GM21529 (cell line): Measurements from ENCODE around the gene CUL5.
"Not testable (repeated sequence)": the region's sequence is repeated elsewhere in the genome, so short reads cannot be mapped to it uniquely, and the experiment has no call there.

Experiments
- ATAC-seq: cut with Tn5 transposase; IDR thresholded peaks from one replicate; pipeline ENCODE4 v1.9.1; 2021; ENCODE audit not compliant: unreplicated experiment

Gene CUL5

GRCh38 chr11:108019870-108020540 is 11.3 kb downstream of the CUL5 start:
- ATAC-seq, result no peak

- peak; percentile 97 for ATAC-seq
Observed at GRCh38 chr11:108025387-108026080, 16.8 kb downstream of the CUL5 start.

GRCh38 chr11:108027057-108027456 is 18.4 kb downstream of the CUL5 start:
- no peak for ATAC-seq

GRCh38 chr11:108028822-108029441 is 20.2 kb downstream of the CUL5 start:
- not testable (repeated sequence) for ATAC-seq

- not testable (repeated sequence) for ATAC-seq
Observed at GRCh38 chr11:108031604-108032003, 22.9 kb downstream of the CUL5 start.

- no peak for ATAC-seq
Observed at GRCh38 chr11:108032800-108033199, 24.1 kb downstream of the CUL5 start.

GRCh38 chr11:108034034-108034433 is 25.3 kb downstream of the CUL5 start:
- ATAC-seq, result no peak

GRCh38 chr11:108034952-108035351 is 26.3 kb downstream of the CUL5 start:
- no peak for ATAC-seq

GRCh38 chr11:108035690-108036089 is 27.0 kb downstream of the CUL5 start:
- ATAC-seq, result no peak

GRCh38 chr11:108037211-108037610 is 28.5 kb downstream of the CUL5 start:
- ATAC-seq, result no peak

GRCh38 chr11:108037636-108038035 is 28.9 kb downstream of the CUL5 start:
- no peak for ATAC-seq

GRCh38 chr11:108048269-108048668 is 39.6 kb downstream of the CUL5 start:
- no peak for ATAC-seq

- ATAC-seq, result no peak
Observed at GRCh38 chr11:108062336-108062735, 53.6 kb downstream of the CUL5 start.

GRCh38 chr11:108063410-108063809 is 54.7 kb downstream of the CUL5 start:
- no peak for ATAC-seq

- no peak for ATAC-seq
Observed at GRCh38 chr11:108069947-108070346, 61.2 kb downstream of the CUL5 start.

GRCh38 chr11:108084811-108085210 is 76.1 kb downstream of the CUL5 start:
- ATAC-seq, result no peak

GRCh38 chr11:108085672-108086071 is 77.0 kb downstream of the CUL5 start:
- ATAC-seq, result no peak

- no peak for ATAC-seq
Observed at GRCh38 chr11:108092134-108092533, 83.4 kb downstream of the CUL5 start.

GRCh38 chr11:108093128-108093904 is 84.6 kb downstream of the CUL5 start:
- ATAC-seq, result no peak

GRCh38 chr11:108097179-108097578 is 88.5 kb downstream of the CUL5 start:
- ATAC-seq, result no peak

GRCh38 chr11:108101090-108101775 is 92.5 kb downstream of the CUL5 start:
- no peak for ATAC-seq
